HEK293 (cell line): ENCODE results near the gene SRC.

ENCODE experiments used
- CTCF ChIP-seq: fragments of 450-650 bp; formaldehyde crosslinking; IDR thresholded peaks from 2 replicates; pipeline ENCODE4 v1.5.1; 2016; ENCODE audit warnings: missing biosample characterization, missing genetic modification characterization
- YY1 ChIP-seq: fragments of 450-650 bp; formaldehyde crosslinking; IDR thresholded peaks from 2 replicates; pipeline ENCODE4 v1.5.1; 2018; ENCODE audit warnings: missing biosample characterization, missing genetic modification characterization
- ZNF214 ChIP-seq: fragments of 450-650 bp; formaldehyde crosslinking; IDR thresholded peaks from 2 replicates; pipeline ENCODE4 v1.5.1; 2017; ENCODE audit warnings: missing biosample characterization, mild to moderate bottlenecking, missing genetic modification characterization, borderline replicate concordance
- ZNF777 ChIP-seq: fragments of 450-650 bp; formaldehyde crosslinking; IDR thresholded peaks from 2 replicates; pipeline ENCODE4 v1.5.1; 2017; ENCODE audit warnings: missing biosample characterization, missing genetic modification characterization, borderline replicate concordance

- TF ChIP-seq CTCF (tag by site-specific recombination) (no peak), ZNF214 (no peak), YY1 (tag by site-specific recombination) (no peak), ZNF777 (tag by site-specific recombination) (no peak)
Observed at GRCh38 chr20:37454636-37455385, 108.9 kb downstream of the SRC start.
